RPMI8226 (cell line): ENCODE measurements around the gene SPATA31A3.
"Not testable (repeated sequence)": the region's sequence is repeated elsewhere in the genome, so short reads cannot be mapped to it uniquely, and the experiment has no call there.

Experiments
- DNase-seq: peaks from one replicate; pipeline ENCODE4 v3.0.0-alpha.2; 2015

The SPATA31A3 gene

GRCh38 chr9:66992450-66992849 is at the start of gene SPATA31A3:
Gene SPATA31A3, minus strand, starts transcription at chr9:66992550. Its CDS starts 29 bp downstream, at chr9:66992521.
- DNase-seq = not testable (repeated sequence)

- not testable (repeated sequence) for DNase-seq
Observed at GRCh38 chr9:66952576-66952975, 39.8 kb downstream of the SPATA31A3 start.

GRCh38 chr9:66942400-66943155 is 49.8 kb downstream of the SPATA31A3 start:
- not testable (repeated sequence) for DNase-seq

GRCh38 chr9:66939878-66940830 is 52.2 kb downstream of the SPATA31A3 start:
- DNase-seq = not testable (repeated sequence)

- DNase-seq = not testable (repeated sequence)
Observed at GRCh38 chr9:66938322-66938721, 54.0 kb downstream of the SPATA31A3 start.

- not testable (repeated sequence) for DNase-seq
Observed at GRCh38 chr9:66937662-66938061, 54.7 kb downstream of the SPATA31A3 start.
